K562 (cell line): ENCODE data around the gene TLE7. TPM values are rescaled to one million over a fixed set of nuclear protein-coding genes. Genes with fewer than 3 reads are reported as not detected.

Experiments
- ATAC-seq: fragments of 200-7000 bp; cut with Tn5 transposase; 3 replicates; pipeline ENCODE4 v1.9.1; 2020; ENCODE audit warnings: moderate library complexity
- BruUV-seq: library from RNA; stranded (reverse); fragments of 400-500 nt; replicated peaks from 2 replicates; lab custom pipeline; 2021; lab: Mats Ljungman, UMichigan
- CTCF ChIA-PET: fragments of 300-600 bp; formaldehyde crosslinking; extraction: SDS; loops from one replicate; lab custom pipeline; 2021; ENCODE audit warnings: low intra/inter-chr PET ratio; lab: Yijun Ruan, JAX
- POLR2A ChIA-PET: fragments of 300-600, 350-650 bp; sonication (Branson Sonifier 250); formaldehyde crosslinking; extraction: SDS; loops from one replicate; lab custom pipeline; 2021; ENCODE audit warnings: antibody characterized with exemption, inconsistent platforms; lab: Yijun Ruan, JAX
- DNase-seq, 4 experiments: peaks; one replicate each; pipeline versions ENCODE4 v3.0.0 to v3.0.0-alpha.2; 2011 to 2018; ENCODE audit warnings: low spot score in 3 of 4, mixed read lengths in 3 of 4; ENCODE audit errors: extremely low read depth in 1 of 4
- FAIRE-seq: peaks from 2 replicates; lab custom pipeline; 2011; peaks lifted over from hg19 to GRCh38; lab: Jason Lieb, UNC
- H2AFZ ChIP-seq: 2 replicates; pipeline ENCODE4 v1.6.0; 2011; ENCODE audit warnings: low read depth, low read length, control low read depth, inconsistent platforms
- H3K27ac ChIP-seq: fragments of 200-600 bp; 3 replicates; pipeline ENCODE4 v1.8.0; 2011; ENCODE audit warnings: low read depth, mild to moderate bottlenecking, control low read depth, inconsistent platforms, low read length, moderate library complexity, mixed read lengths; ENCODE audit errors: extremely low read depth
- H3K27me3 ChIP-seq, 2 experiments: fragments of 300-600 bp in 1 of 2; 2 replicates in 1 of 2; 3 replicates in 1 of 2; pipeline versions ENCODE4 v1.6.0 to v1.8.0; 2011; ENCODE audit warnings: inconsistent platforms in 2 of 2, low read length in 2 of 2, mild to moderate bottlenecking in 1 of 2, mixed read lengths in 1 of 2, moderate library complexity in 1 of 2; ENCODE audit not compliant: control insufficient read depth in 2 of 2, insufficient read depth in 2 of 2
- H3K36me3 ChIP-seq: fragments of 300-600 bp; 3 replicates; pipeline ENCODE4 v1.8.0; 2011; ENCODE audit warnings: mild to moderate bottlenecking, low read length, inconsistent platforms; ENCODE audit not compliant: control insufficient read depth, insufficient read depth
- H3K4me1 ChIP-seq, 2 experiments: fragments of 200-600 bp in 1 of 2; replicated peaks in 1 of 2; 2 replicates in 1 of 2; 3 replicates in 1 of 2; pipeline versions ENCODE4 v1.5.1 to v1.8.0; 2011; ENCODE audit warnings: inconsistent platforms in 2 of 2, low read length in 2 of 2, mild to moderate bottlenecking in 1 of 2, mixed read lengths in 1 of 2, moderate library complexity in 1 of 2; ENCODE audit not compliant: control insufficient read depth in 2 of 2, insufficient read depth in 2 of 2
- H3K4me2 ChIP-seq: 2 replicates; pipeline ENCODE4 v1.6.1; 2011; ENCODE audit warnings: low read length, control low read depth, inconsistent platforms, mixed read lengths; ENCODE audit not compliant: insufficient read depth
- H3K4me3 ChIP-seq: fragments of 200-600 bp; sonication (generic), shearing (Covaris generic); 2 replicates; pipeline ENCODE4 v1.5.1; 2016; ENCODE audit warnings: control low read depth, inconsistent platforms
- H3K79me2 ChIP-seq: fragments of 200-600 bp; 3 replicates; pipeline ENCODE4 v1.8.0; 2011; ENCODE audit warnings: low read length, inconsistent platforms; ENCODE audit not compliant: control insufficient read depth, insufficient read depth
- H3K9ac ChIP-seq, 2 experiments: 2 replicates each; pipeline versions ENCODE4 v1.6.0 to v1.6.1; 2011; ENCODE audit warnings: low read depth in 2 of 2, low read length in 2 of 2, control low read depth in 1 of 2, inconsistent platforms in 1 of 2, mild to moderate bottlenecking in 1 of 2, mixed read lengths in 1 of 2; ENCODE audit not compliant: insufficient read depth in 1 of 2
- H3K9me1 ChIP-seq: one replicate; pipeline ENCODE4 v1.6.0; 2011; ENCODE audit warnings: inconsistent platforms, mild to moderate bottlenecking, low read length, moderate library complexity; ENCODE audit not compliant: control insufficient read depth, insufficient read depth
- H3K9me3 ChIP-seq: replicated peaks from 2 replicates; pipeline ENCODE4 v1.5.1; 2011; ENCODE audit warnings: low read depth, low read length, inconsistent platforms; ENCODE audit not compliant: control insufficient read depth, insufficient read depth
- H4K20me1 ChIP-seq: replicated peaks from 2 replicates; pipeline ENCODE4 v1.6.1; 2011; ENCODE audit warnings: low read length, inconsistent platforms, mixed read lengths; ENCODE audit not compliant: control insufficient read depth, insufficient read depth
- ELF4 ChIP-seq: fragments of 450-650 bp; formaldehyde crosslinking; IDR thresholded peaks from 2 replicates; pipeline ENCODE4 v1.4.0; 2022; ENCODE audit warnings: missing genetic modification characterization
- EWSR1 ChIP-seq: fragments of 450-650 bp; IDR thresholded peaks from 2 replicates; pipeline ENCODE4 v1.6.1; 2018; ENCODE audit warnings: borderline replicate concordance, mild to moderate bottlenecking, low read depth, moderate library complexity; ENCODE audit not compliant: partially characterized antibody
- NCOR1 ChIP-seq: fragments of 450-650 bp; IDR thresholded peaks from 2 replicates; pipeline ENCODE4 v1.6.1; 2016; ENCODE audit warnings: mild to moderate bottlenecking, moderate library complexity
- SIN3A ChIP-seq, 2 experiments: fragments of 150-350 bp in 1 of 2; IDR thresholded peaks; 2 replicates each; pipeline ENCODE4 v1.6.1; 2011 to 2016; ENCODE audit warnings: borderline replicate concordance in 2 of 2, low read depth in 2 of 2, low read length in 2 of 2, mild to moderate bottlenecking in 2 of 2, moderate library complexity in 2 of 2; ENCODE audit not compliant: control insufficient read depth in 1 of 2
- SIRT6 ChIP-seq: IDR thresholded peaks from one replicate; pipeline ENCODE4 v1.6.1; 2012; ENCODE audit warnings: low read depth, mild to moderate bottlenecking, control low read depth, inconsistent platforms, low read length, moderate library complexity
- STAT5A ChIP-seq: IDR thresholded peaks from 2 replicates; pipeline ENCODE4 v1.6.1; 2012; ENCODE audit warnings: low read length, inconsistent platforms, borderline replicate concordance
- XRCC5 ChIP-seq: fragments of 200-400 bp; formaldehyde crosslinking; IDR thresholded peaks from 2 replicates; pipeline ENCODE4 v1.6.1; 2017; ENCODE audit warnings: low read depth, mild to moderate bottlenecking, low read length
- ZNF444 ChIP-seq: fragments of 250-450 bp; sonication (Bioruptor Pico); IDR thresholded peaks from 2 replicates; pipeline ENCODE4 v1.4.0; 2020; ENCODE audit warnings: mild to moderate bottlenecking, moderate library complexity
- WGBS: fragments of 100-300 bp; shearing (Covaris generic); methylation state at CpG from one replicate; pipeline ENCODE4 v1.1.6; 2016; ENCODE audit warnings: low coverage, mixed read lengths; ENCODE audit not compliant: insufficient coverage; ENCODE audit errors: missing lambda C conversion rate; 5-methylcytosine and 5-hydroxymethylcytosine counted together
- in situ Hi-C: fragments of 300-500 bp; cut with MboI; formaldehyde crosslinking; loops from 4 replicates; pipeline ENCODE4 v1.15.0; 2018; ENCODE audit warnings: inconsistent platforms, mixed read lengths
- intact Hi-C: fragments of 100-400 bp; cut with micrococcal nuclease; formaldehyde crosslinking; loops from 2 replicates; pipeline ENCODE4 v1.14.2; 2022
- polyA plus RNA-seq, 8 experiments: library from polyadenylated mRNA; depleted of rRNA in 4 of 8; stranded (reverse) in 5 of 8; unstranded in 3 of 8; fragments of >200 nt; fragmentation: Nextera tagmentation in 2 of 8; fragmentation: Illumina TruSeq in 1 of 8; extraction: Ambion mirVana in 2 of 8; extraction: Trizol in 1 of 8; gene quantifications; 2 replicates each; pipeline versions ENCODE4 v1.2.1 to v1.2.3, GENCODE V29; 2011 to 2014; ENCODE audit warnings: inconsistent platforms in 1 of 8, missing spikeins in 1 of 8
- total RNA-seq, 7 experiments: library from RNA; depleted of rRNA in 6 of 7; stranded (reverse); fragments of >200 nt in 6 of 7; fragmentation: Illumina TruSeq in 2 of 7; extraction: Trizol in 2 of 7; gene quantifications; 2 replicates each; pipeline versions ENCODE4 v1.2.1 to v1.2.3, GENCODE V29; 2011 to 2021; ENCODE audit warnings: low replicate concordance in 1 of 7
- TF ChIP-seq, protein P1 (sequence below): sonication (generic); formaldehyde crosslinking; IDR thresholded peaks from 2 replicates; pipeline ENCODE4 v1.8.1; 2023; ENCODE audit warnings: mild to moderate bottlenecking, missing genetic modification reagents
- TF ChIP-seq, protein P2 (sequence below): fragments of 250-450 bp; sonication (Bioruptor Pico); IDR thresholded peaks from 2 replicates; pipeline ENCODE4 v1.5.0; 2021; ENCODE audit warnings: mild to moderate bottlenecking, borderline replicate concordance
- TF ChIP-seq, protein P3 (sequence below): fragments of 450-650 bp; formaldehyde crosslinking; IDR thresholded peaks from 2 replicates; pipeline ENCODE4 v1.4.0; 2022; ENCODE audit warnings: missing genetic modification characterization
- TF ChIP-seq, protein P4 (sequence below): IDR thresholded peaks from 2 replicates; pipeline ENCODE4 v1.6.1; 2016; ENCODE audit warnings: missing genetic modification characterization, missing compliant biosample characterization

The TLE7 gene
- total and polyA plus RNA-seq, 9 of the 15 experiments (the other 6 are each of a cell fraction or from before 2014, with no cell fraction given) = not detected

DNA sequence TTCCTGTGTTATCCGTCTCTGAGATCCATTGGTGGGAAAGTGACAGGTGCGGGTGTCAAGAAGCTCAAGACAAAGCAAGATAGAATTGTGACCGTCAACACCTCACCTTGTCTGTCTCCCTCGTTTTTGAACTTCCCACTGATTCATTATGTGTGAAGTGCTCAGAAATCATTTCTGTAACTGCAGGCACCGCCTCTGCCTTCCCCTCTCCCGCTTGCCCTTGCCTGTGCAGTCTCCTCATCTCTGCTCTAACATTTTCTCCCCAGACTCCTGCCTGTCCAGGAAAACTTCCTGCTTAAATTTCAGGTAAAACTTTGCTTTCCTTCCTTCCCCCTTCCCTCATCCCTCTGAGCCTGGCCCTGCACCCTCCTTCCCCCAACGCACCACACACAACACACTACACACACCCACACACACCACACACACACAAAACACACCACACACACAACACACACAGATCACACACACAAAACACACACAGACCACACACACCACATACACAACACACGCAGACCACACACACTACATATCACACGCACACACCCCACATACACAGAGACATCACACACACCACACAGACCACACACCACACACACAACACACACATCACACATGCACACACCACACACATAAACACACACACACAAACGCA, 57.7 kb downstream of the TLE7 start:
- in situ Hi-C loops = no loop called here
- Histone ChIP-seq H3K79me2 (no peaks in the 10 kb centered on the region), H3K27me3 (peaks cover 8 to 26% of the 10 kb centered on the region in 2 experiments; a peak in 4 of 5 replicates), H4K20me1 (peaks cover 7% of the 10 kb centered on the region; the same call in 1 of the 2 replicates), H3K4me1 (no peaks in the 10 kb centered on the region), H3K9ac (no peak overlapping the region), H3K9me3 (no peaks in the 10 kb centered on the region), H3K36me3 (no peaks in the 10 kb centered on the region), H3K4me3 (no peak overlapping the region), H3K4me2 (no peak overlapping the region), H2AFZ (no peak overlapping the region), H3K27ac (no peak overlapping the region), H3K9me1 (no peaks in the 10 kb centered on the region)
- no TSS peak for BruUV-seq
- no peak for DNase-seq
- intact Hi-C loops = no loop called here
- FAIRE-seq = peak; percentile 44
- 0 out of 3 replicates have a peak, but pooled peaks have one; percentile 29 for ATAC-seq
- WGBS = 14% methylated on average over 10 of the region's 10 CpGs
- ChIA-PET CTCF (no interaction called here), POLR2A (interaction anchor here (0.6 to 1.7 kb wide), 3 partner anchors 7 to 1697 kb away, joined by 3 to 5 read pairs (median 3); no protein-coding TSS in a partner anchor)
- no peak for TF ChIP-seq XRCC5
- no peak for TF ChIP-seq EWSR1
- no peak for TF ChIP-seq SIN3A (IDR thresholded peaks at IDR 0.05; ENCODE audit: borderline replicate concordance in 2 of 2, control insufficient read depth in 1 of 2, low read depth in 2 of 2, low read length in 2 of 2)
- TF ChIP-seq, protein P1, sequence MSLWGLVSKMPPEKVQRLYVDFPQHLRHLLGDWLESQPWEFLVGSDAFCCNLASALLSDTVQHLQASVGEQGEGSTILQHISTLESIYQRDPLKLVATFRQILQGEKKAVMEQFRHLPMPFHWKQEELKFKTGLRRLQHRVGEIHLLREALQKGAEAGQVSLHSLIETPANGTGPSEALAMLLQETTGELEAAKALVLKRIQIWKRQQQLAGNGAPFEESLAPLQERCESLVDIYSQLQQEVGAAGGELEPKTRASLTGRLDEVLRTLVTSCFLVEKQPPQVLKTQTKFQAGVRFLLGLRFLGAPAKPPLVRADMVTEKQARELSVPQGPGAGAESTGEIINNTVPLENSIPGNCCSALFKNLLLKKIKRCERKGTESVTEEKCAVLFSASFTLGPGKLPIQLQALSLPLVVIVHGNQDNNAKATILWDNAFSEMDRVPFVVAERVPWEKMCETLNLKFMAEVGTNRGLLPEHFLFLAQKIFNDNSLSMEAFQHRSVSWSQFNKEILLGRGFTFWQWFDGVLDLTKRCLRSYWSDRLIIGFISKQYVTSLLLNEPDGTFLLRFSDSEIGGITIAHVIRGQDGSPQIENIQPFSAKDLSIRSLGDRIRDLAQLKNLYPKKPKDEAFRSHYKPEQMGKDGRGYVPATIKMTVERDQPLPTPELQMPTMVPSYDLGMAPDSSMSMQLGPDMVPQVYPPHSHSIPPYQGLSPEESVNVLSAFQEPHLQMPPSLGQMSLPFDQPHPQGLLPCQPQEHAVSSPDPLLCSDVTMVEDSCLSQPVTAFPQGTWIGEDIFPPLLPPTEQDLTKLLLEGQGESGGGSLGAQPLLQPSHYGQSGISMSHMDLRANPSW (CRISPR knock-in tag) = no peak
- TF ChIP-seq, protein P2, sequence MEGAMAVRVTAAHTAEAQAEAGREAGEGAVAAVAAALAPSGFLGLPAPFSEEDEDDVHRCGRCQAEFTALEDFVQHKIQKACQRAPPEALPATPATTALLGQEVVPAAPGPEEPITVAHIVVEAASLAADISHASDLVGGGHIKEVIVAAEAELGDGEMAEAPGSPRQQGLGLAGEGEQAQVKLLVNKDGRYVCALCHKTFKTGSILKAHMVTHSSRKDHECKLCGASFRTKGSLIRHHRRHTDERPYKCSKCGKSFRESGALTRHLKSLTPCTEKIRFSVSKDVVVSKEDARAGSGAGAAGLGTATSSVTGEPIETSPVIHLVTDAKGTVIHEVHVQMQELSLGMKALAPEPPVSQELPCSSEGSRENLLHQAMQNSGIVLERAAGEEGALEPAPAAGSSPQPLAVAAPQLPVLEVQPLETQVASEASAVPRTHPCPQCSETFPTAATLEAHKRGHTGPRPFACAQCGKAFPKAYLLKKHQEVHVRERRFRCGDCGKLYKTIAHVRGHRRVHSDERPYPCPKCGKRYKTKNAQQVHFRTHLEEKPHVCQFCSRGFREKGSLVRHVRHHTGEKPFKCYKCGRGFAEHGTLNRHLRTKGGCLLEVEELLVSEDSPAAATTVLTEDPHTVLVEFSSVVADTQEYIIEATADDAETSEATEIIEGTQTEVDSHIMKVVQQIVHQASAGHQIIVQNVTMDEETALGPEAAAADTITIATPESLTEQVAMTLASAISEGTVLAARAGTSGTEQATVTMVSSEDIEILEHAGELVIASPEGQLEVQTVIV (CRISPR knock-in tag) = no peak
- no peak for TF ChIP-seq SIRT6
- no peak for TF ChIP-seq STAT5A
- TF ChIP-seq, protein P3, sequence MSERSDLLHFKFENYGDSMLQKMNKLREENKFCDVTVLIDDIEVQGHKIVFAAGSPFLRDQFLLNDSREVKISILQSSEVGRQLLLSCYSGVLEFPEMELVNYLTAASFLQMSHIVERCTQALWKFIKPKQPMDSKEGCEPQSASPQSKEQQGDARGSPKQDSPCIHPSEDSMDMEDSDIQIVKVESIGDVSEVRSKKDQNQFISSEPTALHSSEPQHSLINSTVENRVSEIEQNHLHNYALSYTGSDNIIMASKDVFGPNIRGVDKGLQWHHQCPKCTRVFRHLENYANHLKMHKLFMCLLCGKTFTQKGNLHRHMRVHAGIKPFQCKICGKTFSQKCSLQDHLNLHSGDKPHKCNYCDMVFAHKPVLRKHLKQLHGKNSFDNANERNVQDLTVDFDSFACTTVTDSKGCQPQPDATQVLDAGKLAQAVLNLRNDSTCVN (CRISPR knock-in tag) = 0 out of 2 replicates have a peak, but pooled peaks have one; percentile 35
- TF ChIP-seq ZNF444 = no peak
- no peak for TF ChIP-seq NCOR1
- TF ChIP-seq ELF4 (CRISPR knock-in tag) = 0 out of 2 replicates have a peak, but pooled peaks have one; percentile 23
- TF ChIP-seq, protein P4, sequence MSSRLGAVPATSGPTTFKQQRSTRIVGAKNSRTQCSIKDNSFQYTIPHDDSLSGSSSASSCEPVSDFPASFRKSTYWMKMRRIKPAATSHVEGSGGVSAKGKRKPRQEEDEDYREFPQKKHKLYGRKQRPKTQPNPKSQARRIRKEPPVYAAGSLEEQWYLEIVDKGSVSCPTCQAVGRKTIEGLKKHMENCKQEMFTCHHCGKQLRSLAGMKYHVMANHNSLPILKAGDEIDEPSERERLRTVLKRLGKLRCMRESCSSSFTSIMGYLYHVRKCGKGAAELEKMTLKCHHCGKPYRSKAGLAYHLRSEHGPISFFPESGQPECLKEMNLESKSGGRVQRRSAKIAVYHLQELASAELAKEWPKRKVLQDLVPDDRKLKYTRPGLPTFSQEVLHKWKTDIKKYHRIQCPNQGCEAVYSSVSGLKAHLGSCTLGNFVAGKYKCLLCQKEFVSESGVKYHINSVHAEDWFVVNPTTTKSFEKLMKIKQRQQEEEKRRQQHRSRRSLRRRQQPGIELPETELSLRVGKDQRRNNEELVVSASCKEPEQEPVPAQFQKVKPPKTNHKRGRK (tag) = no peak
